SK-N-MC (cell line): Measurements from ENCODE around the gene KCNG2.

Experiments used
- EZH2 ChIP-seq: fragments of 200-600 bp; sonication (generic); IDR thresholded peaks from one replicate; pipeline ENCODE4 v1.6.1; 2017; ENCODE audit warnings: antibody characterized with exemption
- POLR2AphosphoS5 ChIP-seq: IDR thresholded peaks from 2 replicates; pipeline ENCODE4 v1.6.1; 2012; ENCODE audit warnings: mild to moderate bottlenecking, low read depth, low read length, borderline replicate concordance

DNA sequence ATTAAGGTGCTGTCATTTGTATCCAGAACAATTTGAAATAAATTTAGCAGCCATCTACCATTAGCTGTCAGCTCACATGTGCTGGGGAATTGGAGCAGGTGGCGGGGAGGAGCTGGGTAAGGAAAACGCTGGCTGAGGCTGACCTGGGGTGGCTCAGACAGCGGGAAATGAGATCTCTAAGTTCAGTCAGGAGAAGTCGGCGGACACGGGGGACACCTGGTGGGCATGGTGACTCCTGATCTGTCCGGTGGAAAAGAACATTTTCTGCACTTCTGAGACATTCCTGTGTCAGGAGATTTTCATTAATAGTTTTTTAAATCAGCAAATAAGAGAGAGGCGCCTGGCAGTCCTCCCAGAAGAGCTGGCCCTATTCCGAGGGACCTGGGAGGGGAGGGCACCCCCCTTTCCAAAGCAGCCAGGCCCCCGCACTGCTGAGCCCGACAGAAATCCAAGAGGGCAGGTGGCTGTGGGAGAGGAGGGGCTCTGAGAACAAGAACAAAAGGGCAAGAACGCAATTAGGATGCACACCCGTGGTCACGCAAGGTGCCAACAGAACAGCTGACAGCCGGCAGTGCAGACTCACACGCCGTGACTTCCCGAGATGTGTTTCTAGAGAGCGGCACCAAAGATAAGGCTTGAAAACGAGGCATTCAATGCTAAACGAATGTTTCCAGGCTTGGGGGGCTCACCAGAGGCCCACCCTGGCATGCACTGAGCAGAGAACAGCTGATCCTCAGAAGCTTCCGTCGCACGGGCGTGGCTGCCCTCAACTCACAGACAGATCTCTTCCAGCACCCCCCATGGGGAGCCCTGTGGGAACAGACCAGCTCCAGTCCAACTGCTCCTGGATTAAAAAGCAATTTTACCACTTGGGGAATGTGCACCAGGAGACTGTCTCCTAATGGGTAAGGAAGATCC lies 127.3 kb downstream of the KCNG2 start:
- no peak for TF ChIP-seq EZH2
- TF ChIP-seq POLR2AphosphoS5, result no peak
